ENCODE measurements around the gene NPY.

Gene NPY

GRCh38 chr7:24318326-24318725, 34.3 kb downstream of the NPY start:
- no peak for DNase-seq

GRCh38 chr7:24319209-24319608, 35.2 kb downstream of the NPY start:
- no peak for DNase-seq

- no peak for DNase-seq
Observed at GRCh38 chr7:24323961-24324480, 40.0 kb downstream of the NPY start.

GRCh38 chr7:24325708-24326107, 41.7 kb downstream of the NPY start:
- no peak for DNase-seq

GRCh38 chr7:24328050-24328449, 44.1 kb downstream of the NPY start:
- DNase-seq: no peak

- no peak for DNase-seq
Observed at GRCh38 chr7:24328894-24329293, 44.9 kb downstream of the NPY start.

GRCh38 chr7:24334012-24334411, 50.0 kb downstream of the NPY start:
- no peak for DNase-seq

GRCh38 chr7:24334627-24335026, 50.6 kb downstream of the NPY start:
- DNase-seq: no peak

GRCh38 chr7:24336461-24336860, 52.5 kb downstream of the NPY start:
- DNase-seq: no peak

- no peak for DNase-seq
Observed at GRCh38 chr7:24337180-24337579, 53.2 kb downstream of the NPY start.

GRCh38 chr7:24339575-24339974, 55.6 kb downstream of the NPY start:
- DNase-seq: no peak

- no peak for DNase-seq
Observed at GRCh38 chr7:24340727-24341126, 56.7 kb downstream of the NPY start.
